CD14-positive monocyte (primary cell): ENCODE measurements around the gene GMPPA. TPM values are rescaled to one million over a fixed set of nuclear protein-coding genes. Genes with fewer than 3 reads are reported as not detected.

Experiments
- DNase-seq, 3 donors: peaks; one replicate each; pipeline ENCODE4 v3.0.0-alpha.2; 2011 to 2022
- H2AFZ ChIP-seq: 2 replicates; pipeline ENCODE4 v1.6.0; 2012; ENCODE audit warnings: mild to moderate bottlenecking, low read depth, low read length, inconsistent platforms; ENCODE audit not compliant: insufficient read depth, poor library complexity, severe bottlenecking
- H3K27ac ChIP-seq, 2 donors: 1 replicate in 1 of 2; 2 replicates in 1 of 2; pipeline ENCODE4 v1.5.1; 2012 to 2013; ENCODE audit warnings: low read length in 2 of 2, control low read depth in 1 of 2, inconsistent platforms in 1 of 2, low read depth in 1 of 2, mild to moderate bottlenecking in 1 of 2
- H3K27me3 ChIP-seq, 2 donors: one replicate each; pipeline versions ENCODE4 v1.6.0 to v1.6.1; 2011 to 2013; ENCODE audit warnings: low read length in 2 of 2; ENCODE audit not compliant: control insufficient read depth in 2 of 2, insufficient read depth in 2 of 2
- H3K36me3 ChIP-seq, 2 donors: replicated peaks in 1 of 2; 1 replicate in 1 of 2; 2 replicates in 1 of 2; pipeline versions ENCODE4 v1.5.1 to v1.6.1; 2012 to 2013; ENCODE audit warnings: low read length in 2 of 2, control low read depth in 1 of 2, inconsistent platforms in 1 of 2, mild to moderate bottlenecking in 1 of 2; ENCODE audit not compliant: insufficient read depth in 2 of 2, control insufficient read depth in 1 of 2
- H3K4me1 ChIP-seq, 2 donors: 1 replicate in 1 of 2; 2 replicates in 1 of 2; pipeline versions ENCODE4 v1.5.1 to v1.6.1; 2012 to 2013; ENCODE audit warnings: low read length in 2 of 2, control low read depth in 1 of 2, inconsistent platforms in 1 of 2, mild to moderate bottlenecking in 1 of 2, moderate library complexity in 1 of 2; ENCODE audit not compliant: insufficient read depth in 2 of 2, control insufficient read depth in 1 of 2
- H3K4me2 ChIP-seq: replicated peaks from 2 replicates; pipeline ENCODE3; 2012; ENCODE audit warnings: low read length, moderate library complexity, mild to moderate bottlenecking; ENCODE audit not compliant: poor library complexity, severe bottlenecking; ENCODE audit errors: extremely low read depth
- H3K4me3 ChIP-seq, 3 experiments: fragments of 200-600 bp in 1 of 3; sonication (generic) in 1 of 3; replicated peaks in 1 of 3; 1 replicate in 2 of 3; 2 replicates in 1 of 3; pipeline ENCODE4 v1.5.1; 2011 to 2013; ENCODE audit warnings: low read length in 3 of 3, mild to moderate bottlenecking in 3 of 3, control low read depth in 2 of 3, low read depth in 2 of 3, inconsistent platforms in 1 of 3, moderate library complexity in 1 of 3
- H3K79me2 ChIP-seq: 2 replicates; pipeline ENCODE4 v1.6.0; 2012; ENCODE audit warnings: mild to moderate bottlenecking, control low read depth, inconsistent platforms, low read length, moderate library complexity; ENCODE audit not compliant: insufficient read depth
- H3K9ac ChIP-seq: 2 replicates; pipeline ENCODE4 v1.6.0; 2017; ENCODE audit warnings: low read length, mild to moderate bottlenecking; ENCODE audit not compliant: insufficient read depth, poor library complexity, severe bottlenecking
- H3K9me3 ChIP-seq, 2 donors: replicated peaks in 1 of 2; 1 replicate in 1 of 2; 2 replicates in 1 of 2; pipeline versions ENCODE4 v1.5.1 to v1.6.1; 2012 to 2013; ENCODE audit warnings: low read length in 2 of 2, control low read depth in 1 of 2; ENCODE audit not compliant: control insufficient read depth in 1 of 2, insufficient read depth in 1 of 2
- H4K20me1 ChIP-seq: 2 replicates; pipeline ENCODE4 v1.6.0; 2012; ENCODE audit warnings: mild to moderate bottlenecking, low read length, control low read depth, moderate library complexity; ENCODE audit not compliant: insufficient read depth
- H3K27ac Mint-ChIP-seq, 7 donors: one replicate each; pipeline ENCODE4 v1.8.0; 2020; ENCODE audit warnings: mild to moderate bottlenecking in 7 of 7, mixed read lengths in 7 of 7, moderate library complexity in 6 of 7, inconsistent platforms in 2 of 7
- H3K27me3 Mint-ChIP-seq, 3 donors: one replicate each; pipeline ENCODE4 v1.8.0; 2021 to 2022; ENCODE audit warnings: low read depth in 3 of 3, mild to moderate bottlenecking in 3 of 3, mixed read lengths in 3 of 3, moderate library complexity in 3 of 3, inconsistent platforms in 1 of 3
- H3K36me3 Mint-ChIP-seq, 2 donors: one replicate each; pipeline ENCODE4 v1.8.0; 2020; ENCODE audit warnings: mixed read lengths in 2 of 2, inconsistent platforms in 1 of 2, mild to moderate bottlenecking in 1 of 2
- H3K4me1 Mint-ChIP-seq: one replicate; pipeline ENCODE4 v1.8.0; 2020; ENCODE audit warnings: mild to moderate bottlenecking, mixed read lengths
- H3K4me3 Mint-ChIP-seq, 2 donors: one replicate each; pipeline ENCODE4 v1.8.0; 2020; ENCODE audit warnings: mild to moderate bottlenecking in 2 of 2, mixed read lengths in 2 of 2, moderate library complexity in 1 of 2
- H3K9me3 Mint-ChIP-seq, 7 donors: one replicate each; pipeline ENCODE4 v1.8.0; 2020 to 2022; ENCODE audit warnings: mixed read lengths in 7 of 7, mild to moderate bottlenecking in 6 of 7, moderate library complexity in 6 of 7, inconsistent platforms in 2 of 7
- WGBS: methylation state at CpG from one replicate; pipeline ENCODE4 v1.1.5; 2013; ENCODE audit warnings: missing lambda C conversion rate; ENCODE audit not compliant: insufficient coverage; 5-methylcytosine and 5-hydroxymethylcytosine counted together
- intact Hi-C, 2 donors: fragments of 100-400 bp; cut with micrococcal nuclease; formaldehyde crosslinking; loops; one replicate each; pipeline versions ENCODE4 v1.15.0 to v1.15.1; 2023
- polyA plus RNA-seq, 3 donors: library from polyadenylated mRNA; depleted of rRNA in 1 of 3; unstranded in 2 of 3; stranded (reverse) in 1 of 3; fragments of 300-500 nt in 2 of 3; fragments of >200 nt in 1 of 3; fragmentation: Illumina TruSeq in 2 of 3; gene quantifications; 1 replicate in 2 of 3; 2 replicates in 1 of 3; pipeline ENCODE4 v1.2.3, GENCODE V29; 2012 to 2021
- TF ChIP-seq, protein P1 (sequence below): fragments of 200-600 bp; IDR thresholded peaks from one replicate; pipeline ENCODE4 v1.8.0; 2022; ENCODE audit warnings: antibody characterized with exemption, mild to moderate bottlenecking

The GMPPA gene
- polyA plus RNA-seq, 3 donors = 35.5 to 71.2 (median 35.9) TPM

DNA sequence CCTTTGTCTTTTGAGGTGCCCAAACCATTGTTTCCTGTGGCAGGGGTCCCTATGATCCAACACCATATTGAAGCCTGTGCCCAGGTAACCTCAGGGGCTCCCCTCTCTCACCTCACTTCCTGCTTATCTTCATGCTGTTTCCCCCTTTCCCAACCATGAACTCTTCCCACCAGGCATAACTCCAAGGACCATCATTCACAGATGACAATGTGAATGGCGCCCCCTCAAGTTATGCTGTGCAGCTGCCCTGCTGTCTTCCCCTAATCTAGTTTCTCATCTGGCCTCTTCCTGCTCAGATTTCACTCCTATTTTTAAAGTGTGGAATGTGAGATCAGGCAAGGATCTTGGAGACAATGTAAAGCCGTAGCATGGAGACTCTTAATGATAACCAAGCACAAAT, 1.4 kb downstream of the GMPPA start:
- DNase-seq = no peak
- peaks cover 38% of the 10 kb centered on the region for H3K4me1 Mint-ChIP-seq
- H3K36me3 Mint-ChIP-seq = peaks cover 30 to 42% of the 10 kb centered on the region in 2 donors
- Histone ChIP-seq H3K4me2 (no peak overlapping the region), H3K9me3 (peaks cover 2 to 10% of the 10 kb centered on the region in 2 donors), H3K27me3 (peaks cover 22 to 26% of the 10 kb centered on the region in 2 donors), H3K36me3 (peaks cover 25 to 42% of the 10 kb centered on the region in 2 donors), H3K79me2 (peaks cover 11% of the 10 kb centered on the region), H4K20me1 (no peaks in the 10 kb centered on the region), H2AFZ (no peak overlapping the region), H3K4me3 (no peak overlapping the region), H3K27ac (no peak overlapping the region), H3K9ac (no peak overlapping the region), H3K4me1 (peaks cover 28 to 43% of the 10 kb centered on the region in 2 donors)
- peaks cover 0 to 14% (median 1%) of the 10 kb centered on the region in 7 donors for H3K9me3 Mint-ChIP-seq
- no peak overlapping the region for H3K4me3 Mint-ChIP-seq
- peak overlapping the region in 1 of 7 donors; percentile 31 for H3K27ac Mint-ChIP-seq
- H3K27me3 Mint-ChIP-seq = peaks cover 26 to 29% (median 27%) of the 10 kb centered on the region in 3 donors
- intact Hi-C loops = loop anchor here in 1 of 2 donors (5.0 kb wide), 1 partner anchor 42 kb away; the partner anchor contains the start of genes CHPF and TMEM198
- TF ChIP-seq, protein P1, sequence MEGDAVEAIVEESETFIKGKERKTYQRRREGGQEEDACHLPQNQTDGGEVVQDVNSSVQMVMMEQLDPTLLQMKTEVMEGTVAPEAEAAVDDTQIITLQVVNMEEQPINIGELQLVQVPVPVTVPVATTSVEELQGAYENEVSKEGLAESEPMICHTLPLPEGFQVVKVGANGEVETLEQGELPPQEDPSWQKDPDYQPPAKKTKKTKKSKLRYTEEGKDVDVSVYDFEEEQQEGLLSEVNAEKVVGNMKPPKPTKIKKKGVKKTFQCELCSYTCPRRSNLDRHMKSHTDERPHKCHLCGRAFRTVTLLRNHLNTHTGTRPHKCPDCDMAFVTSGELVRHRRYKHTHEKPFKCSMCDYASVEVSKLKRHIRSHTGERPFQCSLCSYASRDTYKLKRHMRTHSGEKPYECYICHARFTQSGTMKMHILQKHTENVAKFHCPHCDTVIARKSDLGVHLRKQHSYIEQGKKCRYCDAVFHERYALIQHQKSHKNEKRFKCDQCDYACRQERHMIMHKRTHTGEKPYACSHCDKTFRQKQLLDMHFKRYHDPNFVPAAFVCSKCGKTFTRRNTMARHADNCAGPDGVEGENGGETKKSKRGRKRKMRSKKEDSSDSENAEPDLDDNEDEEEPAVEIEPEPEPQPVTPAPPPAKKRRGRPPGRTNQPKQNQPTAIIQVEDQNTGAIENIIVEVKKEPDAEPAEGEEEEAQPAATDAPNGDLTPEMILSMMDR = no peak
- no CpG with 5 or more reads among the region's 2 CpGs for WGBS

DNA sequence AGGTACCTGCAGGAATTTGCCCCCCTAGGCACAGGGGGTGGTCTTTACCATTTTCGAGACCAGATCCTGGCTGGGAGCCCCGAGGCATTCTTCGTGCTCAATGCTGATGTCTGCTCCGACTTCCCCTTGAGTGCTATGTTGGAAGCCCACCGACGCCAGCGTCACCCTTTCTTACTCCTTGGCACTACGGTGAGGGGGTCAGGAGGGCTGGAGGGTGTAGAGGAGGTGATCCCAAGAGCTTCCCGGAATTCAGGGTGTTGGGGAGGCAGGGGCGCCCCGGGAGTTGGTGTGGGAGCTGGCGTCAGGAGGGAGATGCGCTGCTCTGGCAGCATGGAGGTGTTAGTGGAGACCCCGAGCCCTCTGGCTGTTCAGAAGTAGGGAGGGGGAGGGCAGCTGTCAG, 3.2 kb downstream of the GMPPA start:
- H3K36me3 ChIP-seq = peaks cover 42 to 59% of the 10 kb centered on the region in 2 donors

More for the DNA sequence above, 3.2 kb downstream of the GMPPA start:
- no peak overlapping the region for H3K27ac ChIP-seq
- TF ChIP-seq, protein P1 = no peak
- H3K79me2 ChIP-seq = peaks cover 11% of the 10 kb centered on the region
- DNase-seq = no peak
- no peak overlapping the region for H3K27ac Mint-ChIP-seq
- H3K4me3 Mint-ChIP-seq = no peak overlapping the region
- H3K9me3 Mint-ChIP-seq = peaks cover 0 to 6% (median 0%) of the 10 kb centered on the region in 7 donors
- peaks cover 0 to 2% of the 10 kb centered on the region in 2 donors for H3K9me3 ChIP-seq
- H3K27me3 Mint-ChIP-seq = peaks cover 9 to 14% (median 9%) of the 10 kb centered on the region in 3 donors
- no peaks in the 10 kb centered on the region for H4K20me1 ChIP-seq
- peaks cover 6 to 9% of the 10 kb centered on the region in 2 donors for H3K27me3 ChIP-seq
- H3K4me1 ChIP-seq = peaks cover 24 to 31% of the 10 kb centered on the region in 2 donors
- no peak overlapping the region for H3K4me3 ChIP-seq
- no peak overlapping the region for H2AFZ ChIP-seq
- no peak overlapping the region for H3K9ac ChIP-seq
- peaks cover 47 to 55% of the 10 kb centered on the region in 2 donors for H3K36me3 Mint-ChIP-seq
- no peak overlapping the region for H3K4me2 ChIP-seq
- WGBS = 97% methylated on average over 9 of the region's 14 CpGs
- intact Hi-C loops = loop anchor here in 1 of 2 donors (5.0 kb wide), 1 partner anchor 40 kb away; the partner anchor contains the start of genes CHPF and TMEM198
- peaks cover 28% of the 10 kb centered on the region for H3K4me1 Mint-ChIP-seq
